Mesenchymal stem cell (in vitro differentiated cells and primary cell): ENCODE data around the gene CCNE1.

ENCODE experiments used
- DNase-seq: peaks from one replicate; pipeline ENCODE4 v3.0.0-alpha.2; 2013
- H2AFZ ChIP-seq: one replicate; pipeline ENCODE4 v1.6.1; 2013; ENCODE audit warnings: low read depth, mild to moderate bottlenecking, control low read depth, inconsistent platforms, low read length, moderate library complexity
- H2AK5ac ChIP-seq: 2 replicates; pipeline ENCODE4 v1.6.1; 2013; ENCODE audit warnings: low read length, moderate library complexity, mild to moderate bottlenecking, inconsistent platforms; ENCODE audit not compliant: severe bottlenecking
- H2BK120ac ChIP-seq: one replicate; pipeline ENCODE4 v1.6.1; 2013; ENCODE audit warnings: low read depth, mild to moderate bottlenecking, inconsistent platforms, low read length, moderate library complexity
- H2BK12ac ChIP-seq, 2 experiments: one replicate each; pipeline ENCODE4 v1.6.1; 2013; ENCODE audit warnings: inconsistent platforms in 2 of 2, low read length in 2 of 2, mild to moderate bottlenecking in 2 of 2, moderate library complexity in 2 of 2, control low read depth in 1 of 2
- H2BK15ac ChIP-seq: one replicate; pipeline ENCODE4 v1.6.1; 2013; ENCODE audit warnings: mild to moderate bottlenecking, low read depth, inconsistent platforms; ENCODE audit not compliant: poor library complexity, severe bottlenecking
- H2BK5ac ChIP-seq: 2 replicates; pipeline ENCODE4 v1.6.1; 2013; ENCODE audit warnings: low read depth, mild to moderate bottlenecking, low read length, control low read depth, inconsistent platforms; ENCODE audit not compliant: poor library complexity, severe bottlenecking
- H3K14ac ChIP-seq, 2 experiments: one replicate each; pipeline ENCODE4 v1.6.1; 2013; ENCODE audit warnings: inconsistent platforms in 2 of 2, low read length in 2 of 2, control low read depth in 1 of 2, mild to moderate bottlenecking in 1 of 2, moderate library complexity in 1 of 2
- H3K18ac ChIP-seq, 2 experiments: one replicate each; pipeline ENCODE4 v1.6.1; 2013; ENCODE audit warnings: inconsistent platforms in 2 of 2, low read length in 2 of 2, control low read depth in 1 of 2, low read depth in 1 of 2, mild to moderate bottlenecking in 1 of 2
- H3K23ac ChIP-seq, 2 experiments: one replicate each; pipeline ENCODE4 v1.6.1; 2013; ENCODE audit warnings: inconsistent platforms in 2 of 2, low read length in 2 of 2, mild to moderate bottlenecking in 2 of 2, moderate library complexity in 2 of 2, control low read depth in 1 of 2
- H3K27ac ChIP-seq: 2 replicates; pipeline ENCODE4 v1.5.1; 2013; ENCODE audit warnings: mild to moderate bottlenecking, moderate library complexity, low read length, control low read depth, inconsistent platforms; ENCODE audit not compliant: poor library complexity, severe bottlenecking
- H3K27me3 ChIP-seq, 2 experiments: 2 replicates each; pipeline versions ENCODE4 v1.6.1 to v1.7.0; 2013; ENCODE audit warnings: low read length in 2 of 2, mild to moderate bottlenecking in 2 of 2, moderate library complexity in 2 of 2, control low read depth in 1 of 2, inconsistent platforms in 1 of 2; ENCODE audit not compliant: control insufficient read depth in 1 of 2, insufficient read depth in 1 of 2
- H3K36me3 ChIP-seq, 2 experiments: 2 replicates each; pipeline versions ENCODE4 v1.6.1 to v1.7.0; 2013; ENCODE audit warnings: low read length in 2 of 2, control low read depth in 1 of 2, inconsistent platforms in 1 of 2, low read depth in 1 of 2, mild to moderate bottlenecking in 1 of 2; ENCODE audit not compliant: insufficient read depth in 2 of 2, control insufficient read depth in 1 of 2
- H3K4ac ChIP-seq, 2 experiments: one replicate each; pipeline ENCODE4 v1.6.1; 2013; ENCODE audit warnings: inconsistent platforms in 2 of 2, low read length in 2 of 2, mild to moderate bottlenecking in 2 of 2, moderate library complexity in 2 of 2, control low read depth in 1 of 2, low read depth in 1 of 2
- H3K4me1 ChIP-seq: 2 replicates; pipeline ENCODE4 v1.6.1; 2013; ENCODE audit warnings: low read depth, low read length, control low read depth; ENCODE audit not compliant: control insufficient read depth, insufficient read depth
- H3K4me2 ChIP-seq: 2 replicates; pipeline ENCODE4 v1.6.1; 2013; ENCODE audit warnings: low read length, mild to moderate bottlenecking, inconsistent platforms; ENCODE audit not compliant: poor library complexity, severe bottlenecking
- H3K4me3 ChIP-seq, 2 experiments: 2 replicates each; pipeline versions ENCODE4 v1.5.1 to v1.7.0; 2013; ENCODE audit warnings: low read length in 2 of 2, mild to moderate bottlenecking in 2 of 2, control low read depth in 1 of 2, low read depth in 1 of 2; ENCODE audit not compliant: insufficient read depth in 1 of 2
- H3K79me1 ChIP-seq: replicated peaks from 2 replicates; pipeline ENCODE4 v1.6.1; 2013; ENCODE audit warnings: mild to moderate bottlenecking, control low read depth, low read length, inconsistent platforms; ENCODE audit not compliant: poor library complexity, severe bottlenecking
- H3K9ac ChIP-seq: 2 replicates; pipeline ENCODE4 v1.7.0; 2013; ENCODE audit warnings: mild to moderate bottlenecking, low read length, moderate library complexity
- H3K9me3 ChIP-seq: 2 replicates; pipeline ENCODE4 v1.7.0; 2013; ENCODE audit warnings: mild to moderate bottlenecking, low read length; ENCODE audit not compliant: control insufficient read depth
- H4K8ac ChIP-seq: one replicate; pipeline ENCODE4 v1.6.1; 2013; ENCODE audit warnings: inconsistent platforms, mild to moderate bottlenecking, low read length, moderate library complexity
- H4K91ac ChIP-seq: one replicate; pipeline ENCODE4 v1.6.1; 2013; ENCODE audit warnings: mild to moderate bottlenecking, low read length, inconsistent platforms
- WGBS: methylation state at CpG from one replicate; pipeline ENCODE4 v1.1.7; 2013; ENCODE audit warnings: mixed read lengths; 5-methylcytosine and 5-hydroxymethylcytosine counted together

Gene CCNE1

DNA sequence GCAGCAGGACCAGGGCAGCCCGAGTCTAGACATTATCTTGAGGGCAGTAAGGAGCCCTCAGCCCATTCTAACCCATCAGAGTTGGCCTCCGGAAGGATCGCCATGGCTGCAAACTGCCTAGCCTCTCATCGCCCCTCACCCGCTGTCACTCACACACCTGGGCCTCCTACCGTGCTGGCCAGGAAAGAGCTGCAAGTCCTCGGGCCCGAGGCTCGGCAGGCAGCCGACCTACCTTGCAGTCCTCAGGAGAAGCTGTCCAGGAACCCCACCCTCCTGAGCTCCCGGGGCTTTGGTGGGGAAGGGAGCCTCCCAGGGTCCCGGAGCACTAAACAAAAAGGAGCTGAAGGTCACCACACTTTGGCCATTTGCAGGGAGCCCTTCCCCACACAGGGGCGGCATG is 46.8 kb downstream of the CCNE1 start:
- H4K8ac ChIP-seq: no peak overlapping the region
- no peaks in the 10 kb centered on the region for H3K9me3 ChIP-seq
- no peak overlapping the region for H3K9ac ChIP-seq
- 65% methylated on average over 13 of the region's 13 CpGs for WGBS
- DNase-seq: no peak
- no peak overlapping the region for H3K14ac ChIP-seq
- H3K4me3 ChIP-seq: no peak overlapping the region
- no peak overlapping the region for H2AK5ac ChIP-seq
- no peak overlapping the region for H3K27ac ChIP-seq
- H3K27me3 ChIP-seq: peaks cover 5 to 46% of the 10 kb centered on the region in 2 experiments
- no peak overlapping the region for H2BK120ac ChIP-seq
- H2BK5ac ChIP-seq: no peak overlapping the region
- H3K36me3 ChIP-seq: no peaks in the 10 kb centered on the region
- no peak overlapping the region for H3K23ac ChIP-seq
- no peak overlapping the region for H2BK15ac ChIP-seq
- no peaks in the 10 kb centered on the region for H3K79me1 ChIP-seq
- no peak overlapping the region for H3K18ac ChIP-seq
- no peak overlapping the region for H2BK12ac ChIP-seq
- H3K4me1 ChIP-seq: peaks cover 7% of the 10 kb centered on the region
- no peak overlapping the region for H4K91ac ChIP-seq
- no peak overlapping the region for H2AFZ ChIP-seq
- H3K4ac ChIP-seq: no peak overlapping the region
- no peak overlapping the region for H3K4me2 ChIP-seq

DNA sequence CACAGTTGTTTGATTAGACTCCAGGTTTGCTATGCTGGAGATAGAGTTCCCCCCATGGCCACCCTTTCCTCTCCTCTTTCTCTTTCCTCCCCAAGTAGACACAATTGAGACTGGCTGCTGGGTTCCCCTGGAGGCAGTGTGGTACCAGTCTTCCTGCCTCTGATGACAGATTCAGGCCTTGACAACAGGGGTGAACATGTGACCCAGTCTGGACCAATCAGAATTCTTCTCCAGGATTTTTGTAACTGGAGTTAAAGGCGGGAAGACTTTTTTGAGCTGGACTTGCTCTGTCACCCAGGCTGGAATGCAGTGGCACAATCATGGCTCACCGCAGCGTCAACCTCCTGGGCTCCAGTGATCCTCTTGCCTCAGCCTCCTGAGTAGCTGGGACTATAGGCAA is 48.7 kb downstream of the CCNE1 start:
- Histone ChIP-seq H4K8ac (no peak overlapping the region), H3K27ac (no peak overlapping the region), H2BK5ac (no peak overlapping the region), H3K23ac (no peak overlapping the region), H2AK5ac (no peak overlapping the region), H3K27me3 (peaks cover 9 to 48% of the 10 kb centered on the region in 2 experiments), H2AFZ (no peak overlapping the region), H2BK120ac (no peak overlapping the region), H3K4me3 (no peak overlapping the region), H3K4ac (no peak overlapping the region), H3K14ac (no peak overlapping the region), H3K4me2 (no peak overlapping the region), H2BK15ac (no peak overlapping the region), H3K4me1 (peaks cover 7% of the 10 kb centered on the region), H2BK12ac (no peak overlapping the region), H3K9me3 (no peaks in the 10 kb centered on the region), H4K91ac (no peak overlapping the region), H3K9ac (no peak overlapping the region), H3K79me1 (no peaks in the 10 kb centered on the region), H3K36me3 (no peaks in the 10 kb centered on the region), H3K18ac (no peak overlapping the region)
- WGBS: 83% methylated on average over 3 of the region's 3 CpGs
- no peak for DNase-seq

DNA sequence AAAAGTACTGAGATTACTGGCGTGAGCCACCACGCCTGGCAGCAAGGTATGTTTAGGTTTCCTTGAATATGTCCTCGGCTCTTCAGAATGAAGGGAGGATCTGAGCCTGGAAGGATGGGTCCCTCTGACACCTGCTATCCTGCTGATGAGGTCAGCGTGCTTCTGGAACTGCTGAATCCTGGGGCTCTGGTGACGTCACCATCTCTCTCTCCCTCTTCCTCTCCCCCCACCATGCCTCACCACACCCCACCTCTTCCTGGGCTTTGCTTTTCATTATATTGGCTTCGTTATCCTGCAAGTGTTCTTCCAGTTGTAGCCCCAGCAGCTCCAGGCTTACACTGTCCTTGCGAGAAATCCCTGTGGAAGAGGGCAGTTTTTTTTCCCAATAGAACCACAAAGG is 49.8 kb downstream of the CCNE1 start:
- H4K8ac ChIP-seq: no peak overlapping the region
- H3K4me3 ChIP-seq: no peak overlapping the region
- H3K23ac ChIP-seq: no peak overlapping the region
- H3K4ac ChIP-seq: no peak overlapping the region
- H2BK12ac ChIP-seq: no peak overlapping the region
- H3K14ac ChIP-seq: no peak overlapping the region
- no peak overlapping the region for H2BK15ac ChIP-seq
- no peak overlapping the region for H4K91ac ChIP-seq
- no peak overlapping the region for H2AK5ac ChIP-seq
- peaks cover 9 to 47% of the 10 kb centered on the region in 2 experiments for H3K27me3 ChIP-seq
- H2AFZ ChIP-seq: no peak overlapping the region
- no peak for DNase-seq
- no peaks in the 10 kb centered on the region for H3K79me1 ChIP-seq
- peaks cover 7% of the 10 kb centered on the region for H3K4me1 ChIP-seq
- H3K36me3 ChIP-seq: no peaks in the 10 kb centered on the region
- no peak overlapping the region for H3K9ac ChIP-seq
- 83% methylated on average over 7 of the region's 7 CpGs for WGBS
- no peak overlapping the region for H3K4me2 ChIP-seq
- no peak overlapping the region for H3K18ac ChIP-seq
- H3K9me3 ChIP-seq: no peaks in the 10 kb centered on the region
- no peak overlapping the region for H2BK5ac ChIP-seq
- no peak overlapping the region for H2BK120ac ChIP-seq
- H3K27ac ChIP-seq: no peak overlapping the region

DNA sequence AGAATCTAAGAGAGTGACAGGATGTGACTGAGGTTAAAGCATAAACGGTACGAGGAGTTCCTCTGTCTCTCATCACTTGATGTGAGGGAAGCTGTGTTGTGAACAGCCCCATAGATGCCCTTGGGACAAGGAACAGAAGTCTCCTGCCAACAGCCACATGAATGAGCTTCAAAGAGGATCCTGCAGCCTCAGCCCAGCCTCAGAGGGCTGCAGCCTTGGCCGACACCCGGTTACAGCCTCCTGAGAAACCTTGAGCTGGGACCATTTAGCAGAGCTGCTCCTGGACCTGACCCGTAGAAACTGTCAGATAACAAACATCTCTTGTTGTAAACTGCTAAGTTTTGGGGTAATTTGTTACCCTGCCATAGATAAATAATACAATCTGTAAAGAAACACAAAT is 54.2 kb downstream of the CCNE1 start:
- Histone ChIP-seq H2AFZ (no peak overlapping the region), H3K9me3 (peaks cover 8% of the 10 kb centered on the region), H3K27me3 (peaks cover 9 to 36% of the 10 kb centered on the region in 2 experiments), H3K23ac (no peak overlapping the region), H3K4me3 (no peak overlapping the region), H3K27ac (no peak overlapping the region), H2AK5ac (no peak overlapping the region), H3K18ac (no peak overlapping the region), H2BK15ac (no peak overlapping the region), H2BK120ac (no peak overlapping the region), H2BK12ac (no peak overlapping the region), H3K79me1 (no peaks in the 10 kb centered on the region), H3K36me3 (no peaks in the 10 kb centered on the region), H4K91ac (no peak overlapping the region), H2BK5ac (no peak overlapping the region), H3K4me2 (no peak overlapping the region), H3K4me1 (no peaks in the 10 kb centered on the region), H4K8ac (no peak overlapping the region), H3K14ac (no peak overlapping the region), H3K4ac (peak overlapping the region in 1 of 2 experiments; percentile 64), H3K9ac (no peak overlapping the region)
- 73% methylated on average over 4 of the region's 5 CpGs for WGBS
- no peak for DNase-seq
